Right cardiac atrium (tissue), 5 donors: ENCODE measurements around the gene ANKMY2. TPM values are rescaled to one million over a fixed set of nuclear protein-coding genes. Genes with fewer than 3 reads are reported as not detected.

ENCODE experiments used
- ATAC-seq, 2 donors: fragments of 200-7000 bp; cut with Tn5 transposase; one replicate each; pipeline versions ENCODE4 v1.8.0 to v1.9.1; 2020; ENCODE audit warnings: moderate library complexity in 2 of 2, mild to moderate bottlenecking in 1 of 2
- DNase-seq, 3 donors: peaks; one replicate each; pipeline ENCODE4 v3.0.0-alpha.2; 2020
- H3K27ac ChIP-seq: one replicate; pipeline ENCODE4 v1.5.1; 2013; ENCODE audit warnings: mild to moderate bottlenecking, low read length, control low read depth, moderate library complexity
- H3K27me3 ChIP-seq: one replicate; pipeline ENCODE4 v1.6.1; 2013; ENCODE audit not compliant: control insufficient read depth, insufficient read depth
- H3K4me1 ChIP-seq: one replicate; pipeline ENCODE4 v1.6.1; 2013; ENCODE audit warnings: low read length; ENCODE audit not compliant: control insufficient read depth, insufficient read depth
- H3K4me3 ChIP-seq: one replicate; pipeline ENCODE4 v1.5.1; 2013; ENCODE audit warnings: low read length, control low read depth
- H3K9me3 ChIP-seq: one replicate; pipeline ENCODE4 v1.6.1; 2013; ENCODE audit warnings: low read length; ENCODE audit not compliant: control insufficient read depth
- WGBS: extraction: QIAGEN DNeasy Blood & Tissue Kit; methylation state at CpG from one replicate; pipeline ENCODE4 v1.1.7; 2013; 5-methylcytosine and 5-hydroxymethylcytosine counted together
- intact Hi-C, 4 donors: fragments of 100-400 bp; cut with DNase I; formaldehyde crosslinking; loops; one replicate each; pipeline versions ENCODE4 v1.11.0 to v1.14.0; 2022 to 2023
- polyA plus RNA-seq: library from polyadenylated mRNA; stranded (reverse); fragments of 200-250 nt; gene quantifications from one replicate; pipeline ENCODE4 v1.2.3, GENCODE V29; 2013
- total RNA-seq, 4 donors: library from RNA; stranded (reverse); fragmentation: NEBNext Ultra II Directional; extraction: Animal tissue kit (Norgen Biotek cat#: 25700); gene quantifications; one replicate each; pipeline ENCODE4 v1.2.1, GENCODE V29; 2021
- donor health status: healthy with polysubstance abuse.
- donor health status: DM: no; HTN: yes; CAD: no.
- donor health status: DM: no; HTN: no; CAD: no.
- donor health status: DM: no; HTN: yes; CAD: no; lungs with severe emphysema.
- donor health status: DM: yes; HTN: yes; CAD: no.

ANKMY2 gene
- total and polyA plus RNA-seq, 5 donors = 23.7 to 41.3 (median 32.0) TPM

DNA sequence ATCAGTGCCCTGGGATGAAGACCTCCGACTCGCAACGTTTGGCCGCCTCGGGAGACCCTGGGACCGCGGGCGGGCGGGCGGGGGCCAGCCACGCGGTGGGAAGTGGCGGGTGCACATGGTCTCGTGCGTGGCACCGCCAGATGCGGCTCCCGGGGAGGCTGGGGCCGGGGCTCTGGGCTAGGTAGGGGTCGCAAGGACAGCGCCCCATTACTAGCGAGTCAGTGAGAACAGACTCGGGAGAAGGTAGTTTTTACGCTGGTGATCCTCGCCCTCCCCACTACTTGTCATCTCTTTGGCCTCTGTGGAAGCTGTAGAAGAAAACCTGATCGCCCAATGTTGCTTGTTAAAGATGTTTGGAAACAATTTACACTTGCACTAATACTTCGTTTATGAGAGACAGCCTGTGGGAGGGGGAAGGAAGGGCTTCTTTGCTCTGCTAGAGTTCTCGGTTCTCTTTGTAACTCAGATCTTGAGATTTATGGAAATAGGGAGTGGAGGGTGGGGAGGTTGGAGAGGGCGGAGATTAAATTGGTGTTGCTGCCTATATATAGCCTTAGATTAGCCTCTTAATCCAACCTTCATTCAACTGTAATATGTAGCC is 1.0 kb upstream of the ANKMY2 start:
- H3K27me3 ChIP-seq = no peaks in the 10 kb centered on the region
- peaks cover 2% of the 10 kb centered on the region for H3K4me1 ChIP-seq
- H3K9me3 ChIP-seq = no peaks in the 10 kb centered on the region
- H3K4me3 ChIP-seq = peak overlapping the region; percentile 78
- intact Hi-C loops = no loop called here
- peak in 1 of 3 donors; percentile 38 for DNase-seq
- peak overlapping the region; percentile 86 for H3K27ac ChIP-seq
- ATAC-seq = peak; percentile 10 to 26
- under 1% methylated on average over 29 of the region's 29 CpGs for WGBS

DNA sequence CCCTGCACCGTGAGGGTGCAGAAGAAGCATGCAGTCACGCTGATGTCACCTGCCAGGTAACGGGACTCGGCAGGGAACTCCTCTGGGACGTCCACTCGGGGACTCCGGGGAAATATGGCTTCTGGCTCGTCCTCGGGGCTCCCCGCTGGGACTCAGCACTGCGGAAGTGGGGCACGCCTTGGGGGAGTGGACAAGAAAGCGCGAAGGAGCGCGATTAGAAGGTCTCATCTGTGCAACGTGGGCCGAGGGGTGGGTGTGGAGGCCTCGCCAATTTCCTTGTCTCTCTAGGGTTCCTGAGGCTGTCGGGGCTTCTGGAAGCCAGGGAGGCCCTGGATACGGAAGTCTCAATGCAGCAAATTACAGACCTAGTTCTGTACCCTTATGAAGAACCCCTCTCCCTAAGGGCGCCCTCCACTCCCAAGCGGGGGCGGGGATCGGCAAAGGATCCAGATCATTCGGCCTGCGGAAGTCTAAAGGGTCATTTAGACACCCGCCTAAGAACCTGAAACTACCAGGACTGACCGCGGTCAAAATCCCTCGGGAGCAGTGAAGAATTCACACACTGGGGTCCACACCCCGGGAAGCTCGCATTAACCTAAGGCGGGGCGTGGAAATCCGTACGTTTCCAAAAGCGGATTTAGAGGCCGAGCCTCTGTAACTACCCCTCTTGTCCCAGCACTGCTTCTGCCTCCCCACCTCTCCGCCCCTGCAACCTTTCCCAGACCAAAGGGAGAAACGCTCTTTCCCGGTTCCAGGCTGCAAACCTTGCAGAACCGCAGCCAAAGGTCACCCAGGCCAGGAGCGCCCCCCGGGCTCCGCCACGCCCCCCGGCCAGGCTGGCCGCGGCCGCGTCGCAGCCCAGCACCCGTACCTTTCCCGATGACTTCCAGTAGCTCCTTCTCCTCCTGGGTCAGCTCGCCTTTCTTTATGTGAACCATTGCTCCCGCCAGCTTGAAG is 640 bp downstream of the ANKMY2 start:
- peak; percentile 36 to 61 for ATAC-seq
- under 1% methylated on average over 57 of the region's 57 CpGs for WGBS

DNA sequence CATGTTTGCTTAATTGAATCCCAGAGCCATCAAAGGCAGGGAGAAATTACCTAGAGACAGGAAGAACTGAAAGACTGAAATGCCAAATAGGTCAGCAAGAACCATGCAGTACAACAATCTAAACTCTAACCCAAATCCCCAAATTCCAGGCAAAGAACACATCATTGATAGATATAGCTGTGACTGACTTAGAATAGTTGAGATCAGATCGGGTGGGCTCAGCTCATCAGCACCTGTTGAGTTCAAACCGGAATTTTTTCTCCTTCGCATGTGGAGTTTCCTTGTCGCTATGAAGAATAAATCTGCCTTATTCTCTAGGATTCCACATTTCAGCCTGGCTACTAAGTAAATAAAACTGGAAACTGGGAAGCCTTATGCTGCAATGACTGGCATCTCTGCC is 1.4 kb downstream of the ANKMY2 start:
- peaks cover 2% of the 10 kb centered on the region for H3K4me1 ChIP-seq
- ATAC-seq (no peak), DNase-seq (no peak)
- no peaks in the 10 kb centered on the region for H3K27me3 ChIP-seq
- intact Hi-C loops = no loop called here
- no peaks in the 10 kb centered on the region for H3K9me3 ChIP-seq
- 63% methylated on average over 4 of the region's 4 CpGs for WGBS
- peak overlapping the region; percentile 65 for H3K27ac ChIP-seq
- H3K4me3 ChIP-seq = peak overlapping the region; percentile 91

More for the DNA sequence above, 640 bp downstream of the ANKMY2 start:
- intact Hi-C loops = no loop called here
- Histone ChIP-seq H3K27me3 (no peaks in the 10 kb centered on the region), H3K4me1 (peaks cover 2% of the 10 kb centered on the region), H3K27ac (peak overlapping the region; percentile 65), H3K4me3 (peak overlapping the region; percentile 91), H3K9me3 (no peaks in the 10 kb centered on the region)
- DNase-seq = peak; percentile 52 to 82 (median 81)

DNA sequence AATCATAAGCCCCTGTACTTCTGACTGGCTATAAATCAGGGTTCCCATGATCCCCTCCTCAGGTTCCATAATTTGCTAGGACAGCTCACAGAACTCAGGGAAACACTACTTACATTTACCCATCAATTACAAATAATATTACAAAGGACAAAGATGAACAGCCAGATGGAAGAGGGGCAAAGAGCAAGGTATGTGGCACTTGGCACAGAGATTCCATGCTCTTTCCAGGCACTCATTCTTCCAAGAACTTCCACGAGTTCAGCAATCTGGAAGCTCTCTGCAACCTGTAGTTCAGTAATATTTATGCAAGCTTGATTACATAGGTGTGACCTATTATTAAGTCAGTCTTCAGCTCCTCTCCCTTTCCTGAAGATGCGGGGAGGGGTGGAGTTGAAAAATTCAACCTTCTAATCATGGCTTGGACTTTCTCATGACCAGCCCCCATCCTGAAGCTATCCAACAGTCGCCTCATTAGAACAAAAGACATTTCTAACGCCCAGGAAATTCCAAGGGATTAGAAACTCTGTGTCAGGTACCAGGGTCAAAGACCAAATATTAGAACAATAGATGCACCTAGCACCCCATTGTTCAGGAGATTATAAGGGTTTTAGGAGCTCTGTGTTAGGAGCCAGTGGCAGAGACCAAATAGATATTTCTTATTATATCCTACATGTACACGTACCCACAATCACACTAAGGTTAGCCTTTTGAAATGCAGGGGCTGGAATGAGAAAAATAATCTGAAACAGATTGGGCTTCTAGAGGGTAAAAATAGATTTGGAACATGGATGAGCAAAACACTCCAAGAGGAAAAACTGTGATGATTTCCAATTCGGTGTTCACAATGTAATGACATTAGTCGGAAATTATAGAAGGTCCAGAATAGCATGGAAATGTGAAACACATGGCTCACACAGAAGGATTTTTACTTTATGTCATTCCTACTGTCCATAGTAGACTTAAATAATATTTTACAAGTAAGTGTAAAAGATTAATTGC is 7.0 kb downstream of the ANKMY2 start:
- ATAC-seq (no peak), DNase-seq (no peak)
- WGBS = 55% methylated on average over 7 of the region's 7 CpGs
- no peak overlapping the region for H3K4me3 ChIP-seq
- H3K9me3 ChIP-seq = no peaks in the 10 kb centered on the region
- peaks cover 9% of the 10 kb centered on the region for H3K4me1 ChIP-seq
- H3K27ac ChIP-seq = peak overlapping the region; percentile 23
- H3K27me3 ChIP-seq = no peaks in the 10 kb centered on the region
- intact Hi-C loops = no loop called here

DNA sequence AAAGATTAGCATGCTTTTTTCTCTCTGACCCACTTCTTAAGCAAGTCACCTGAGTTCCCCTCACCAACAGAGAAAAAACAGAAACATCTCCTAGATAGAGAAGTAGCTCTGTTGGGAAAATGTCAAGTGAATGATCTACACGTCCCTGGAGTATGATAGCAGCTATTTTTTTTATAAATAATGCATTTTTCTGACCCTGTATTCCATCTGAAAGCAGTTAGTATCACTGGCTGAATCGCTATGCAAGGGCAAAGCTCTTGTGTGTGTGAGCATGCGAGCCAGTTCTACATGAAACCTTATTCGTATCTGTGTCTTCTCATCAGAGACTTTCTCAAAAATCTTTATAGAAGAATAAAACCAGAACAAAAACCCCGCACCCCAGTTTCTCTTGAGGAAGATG is 8.2 kb downstream of the ANKMY2 start:
- Histone ChIP-seq H3K27ac (no peak overlapping the region), H3K4me1 (peaks cover 9% of the 10 kb centered on the region), H3K4me3 (no peak overlapping the region), H3K9me3 (no peaks in the 10 kb centered on the region), H3K27me3 (no peaks in the 10 kb centered on the region)
- DNase-seq = no peak
- intact Hi-C loops = no loop called here
- no peak for ATAC-seq
- 64% methylated on average over 5 of the region's 5 CpGs for WGBS

DNA sequence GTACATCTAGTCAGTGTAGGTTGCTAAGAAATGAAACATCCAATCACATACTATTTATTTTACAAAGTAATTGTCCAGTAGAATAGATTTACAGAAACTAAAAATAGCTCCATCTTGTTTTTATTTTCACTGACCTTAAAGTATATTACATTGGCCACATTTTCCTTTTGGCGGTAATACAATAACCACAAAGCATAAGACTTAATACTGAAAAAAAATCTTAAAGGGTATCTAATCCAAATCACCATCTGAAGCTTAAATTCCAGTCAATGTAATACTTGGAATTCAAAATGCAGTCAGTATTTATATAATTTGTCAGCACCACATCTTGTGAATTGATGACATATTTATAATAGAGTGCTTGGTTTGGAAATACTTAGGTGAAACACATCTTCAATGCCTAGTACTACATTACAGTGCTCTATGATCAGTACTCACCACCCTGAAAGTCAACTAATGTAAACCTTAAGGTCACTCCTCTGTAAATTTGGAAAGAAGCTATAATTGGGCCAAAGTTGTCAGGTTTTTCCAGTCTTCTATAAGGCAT is 8.9 kb downstream of the ANKMY2 start:
- ATAC-seq (no peak), DNase-seq (no peak)
- no peak overlapping the region for H3K27ac ChIP-seq
- no peaks in the 10 kb centered on the region for H3K27me3 ChIP-seq
- WGBS = 82% methylated on average over 1 of the region's 1 CpG
- H3K4me3 ChIP-seq = no peak overlapping the region
- H3K9me3 ChIP-seq = no peaks in the 10 kb centered on the region
- H3K4me1 ChIP-seq = peaks cover 9% of the 10 kb centered on the region
- intact Hi-C loops = no loop called here

DNA sequence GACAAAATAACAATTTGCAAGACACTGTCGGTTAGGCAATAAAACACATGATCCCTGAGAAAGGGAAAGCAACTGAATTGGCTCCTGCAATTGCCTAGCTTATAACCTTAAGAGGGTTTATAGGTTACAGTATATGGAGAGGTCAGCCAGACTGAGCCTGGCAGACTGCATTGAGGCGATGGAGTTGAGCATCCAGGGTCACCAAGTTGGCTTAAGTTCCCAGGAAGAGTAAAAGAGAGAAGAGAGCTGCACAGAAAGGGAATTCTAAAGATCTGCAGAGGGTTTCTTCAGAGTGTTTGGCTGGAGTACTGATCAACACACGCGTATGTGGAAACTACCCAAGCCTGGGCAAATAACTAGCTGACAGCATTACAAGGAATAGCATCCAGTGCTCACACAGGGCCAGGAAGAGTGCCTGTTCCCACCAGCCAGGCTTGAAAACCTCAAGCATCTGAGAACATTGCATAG is 11.2 kb downstream of the ANKMY2 start:
- Histone ChIP-seq H3K27me3 (no peaks in the 10 kb centered on the region), H3K4me1 (peaks cover 9% of the 10 kb centered on the region), H3K27ac (peak overlapping the region; percentile 48), H3K9me3 (no peaks in the 10 kb centered on the region), H3K4me3 (no peak overlapping the region)
- ATAC-seq (peak; percentile 79 to 91), DNase-seq (peak; percentile 47 to 73 (median 57))
- 54% methylated on average over 4 of the region's 4 CpGs for WGBS
- intact Hi-C loops = no loop called here

DNA sequence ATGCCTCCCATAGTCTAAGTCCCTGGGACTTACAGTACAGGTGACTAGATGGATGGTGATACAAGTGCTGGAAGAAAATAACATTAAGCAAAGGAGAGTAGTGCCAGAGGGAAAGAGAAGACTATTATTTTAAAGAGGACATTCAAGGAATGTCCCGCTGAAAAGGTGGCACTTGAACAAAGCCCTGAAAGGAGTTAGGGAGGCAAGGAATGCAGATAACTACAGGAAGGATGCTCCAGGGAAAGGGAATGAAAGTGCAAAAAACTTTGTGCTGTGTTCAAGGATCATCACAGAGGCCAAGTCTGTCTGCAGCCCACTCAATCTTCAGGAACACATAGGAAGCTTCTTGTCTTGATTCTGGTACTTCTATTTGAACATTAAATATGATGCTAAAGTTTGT is 14.9 kb downstream of the ANKMY2 start:
- H3K9me3 ChIP-seq = no peaks in the 10 kb centered on the region
- WGBS = 69% methylated on average over 1 of the region's 1 CpG
- H3K4me1 ChIP-seq = no peaks in the 10 kb centered on the region
- H3K27ac ChIP-seq = no peak overlapping the region
- intact Hi-C loops = no loop called here
- no peaks in the 10 kb centered on the region for H3K27me3 ChIP-seq
- H3K4me3 ChIP-seq = no peak overlapping the region
- ATAC-seq (no peak), DNase-seq (no peak)

DNA sequence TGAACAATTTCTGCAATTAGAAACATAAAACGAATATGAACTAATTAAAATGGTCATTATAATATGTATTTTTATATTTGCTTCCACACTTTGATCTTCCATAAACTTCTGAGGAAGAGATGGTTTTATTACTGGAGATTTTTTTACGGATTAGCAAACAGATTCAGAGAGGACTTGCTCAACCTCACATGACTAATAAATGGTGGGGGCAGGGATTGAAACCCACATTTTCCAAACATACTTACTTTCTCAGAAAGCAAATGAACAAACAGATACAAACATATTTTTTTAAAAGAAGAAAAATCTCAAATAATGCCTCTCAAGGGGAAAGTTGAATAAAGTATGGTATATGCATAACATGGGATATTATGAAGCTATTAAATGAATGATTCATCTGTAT is 18.3 kb downstream of the ANKMY2 start:
- no peaks in the 10 kb centered on the region for H3K9me3 ChIP-seq
- H3K27me3 ChIP-seq = no peaks in the 10 kb centered on the region
- no peak overlapping the region for H3K27ac ChIP-seq
- no peak for ATAC-seq
- H3K4me1 ChIP-seq = no peaks in the 10 kb centered on the region
- H3K4me3 ChIP-seq = no peak overlapping the region
- intact Hi-C loops = no loop called here
- no peak for DNase-seq
- 95% methylated on average over 2 of the region's 2 CpGs for WGBS

DNA sequence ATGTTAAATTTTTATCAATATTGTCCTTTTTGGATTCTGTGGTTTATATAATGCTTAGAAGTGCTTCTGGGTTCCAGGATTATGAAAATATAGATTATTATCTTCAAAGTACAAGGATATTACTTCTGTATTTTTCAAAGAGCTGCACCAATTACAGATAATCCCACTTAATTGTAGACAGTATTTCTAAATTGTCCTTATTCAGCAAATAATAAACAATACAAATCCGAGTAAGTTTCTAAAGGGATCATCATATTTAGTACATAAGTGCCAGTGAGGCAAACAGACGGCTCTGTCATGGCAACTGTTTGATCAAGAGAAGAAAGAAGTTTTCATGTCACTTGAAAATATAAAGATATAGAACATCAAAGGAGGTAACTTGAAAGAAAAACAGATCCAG is 19.2 kb downstream of the ANKMY2 start:
- DNase-seq (no peak), ATAC-seq (no peak)
- Histone ChIP-seq H3K4me3 (no peak overlapping the region), H3K9me3 (no peaks in the 10 kb centered on the region), H3K27ac (no peak overlapping the region), H3K27me3 (no peaks in the 10 kb centered on the region), H3K4me1 (no peaks in the 10 kb centered on the region)
- WGBS = 89% methylated on average over 2 of the region's 2 CpGs
- intact Hi-C loops = no loop called here
